ENCODE data around the gene ZBTB2. TPM values are rescaled to one million over a fixed set of nuclear protein-coding genes. Genes with fewer than 3 reads are reported as not detected.

ZBTB2 gene
- total RNA-seq, 1 experiment from 2014 or later, result 31.4 TPM

DNA sequence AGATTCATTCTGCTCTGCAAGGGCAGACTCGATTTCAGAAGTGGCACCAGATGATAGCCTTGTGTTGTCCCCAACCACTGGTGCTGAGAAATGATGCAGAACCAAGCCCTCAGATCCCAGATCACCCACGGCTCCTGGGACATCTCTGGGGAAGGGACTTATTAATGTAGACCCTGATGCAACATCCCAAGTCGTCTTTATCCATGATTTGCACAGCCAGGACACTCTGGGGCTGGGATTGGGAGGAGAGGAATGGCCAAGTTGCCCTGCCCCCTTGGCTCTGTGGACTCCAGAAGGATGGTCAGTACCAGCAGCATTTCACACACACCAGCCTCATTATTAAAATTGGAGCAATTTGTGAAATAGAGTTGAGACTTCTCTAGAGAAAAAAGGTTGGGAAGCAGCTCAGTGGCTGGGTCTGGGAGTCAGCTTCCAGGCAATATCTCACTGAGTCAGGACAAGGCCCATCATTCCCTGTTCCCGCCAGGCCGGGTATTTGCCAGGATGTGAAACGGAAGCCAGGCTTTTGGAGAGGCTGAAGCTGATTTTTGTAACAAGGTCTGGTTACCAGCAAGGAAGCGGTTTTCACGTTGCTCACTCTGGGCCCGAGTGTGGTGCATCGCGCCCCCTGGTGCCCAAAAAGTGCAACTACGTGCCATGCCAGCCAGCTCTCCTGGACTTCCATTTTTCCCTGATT is 67.4 kb downstream of the ZBTB2 start:
- Mint-ChIP-seq H3K4me3 (peak overlapping the region in 1 of 2 experiments; percentile 33; a peak in 1 of 5 replicates), H3K27me3 (ENCODE audit: low read depth) (peaks cover 17% of the 10 kb centered on the region), H3K4me1 (peaks cover 18 to 23% of the 10 kb centered on the region in 2 experiments), H3K36me3 (ENCODE audit: insufficient read depth in 1 of 3, low read depth in 3 of 3) (peaks cover 3 to 10% (median 7%) of the 10 kb centered on the region in 3 experiments; a peak in 4 of 7 replicates), H3K27ac (peak overlapping the region in 2 of 3 experiments; percentile 49 to 76; a peak in 3 of 7 replicates), H3K9me3 (no peaks in the 10 kb centered on the region; a peak in 1 of 5 replicates)
- Histone ChIP-seq H3K14ac (ENCODE audit: insufficient read depth, low read length) (no peak overlapping the region), H3T11ph (ENCODE audit: low read length) (no peak overlapping the region), H2AFZ (ENCODE audit: low read length) (no peak overlapping the region), H3K56ac (ENCODE audit: insufficient read length, low read depth, low read length) (no peak overlapping the region), H2AK5ac (ENCODE audit: insufficient read length, low read length) (no peak overlapping the region), H2BK120ac (ENCODE audit: low read depth, low read length, poor library complexity, severe bottlenecking) (no peak overlapping the region), H2BK20ac (ENCODE audit: low read depth, low read length, poor library complexity, severe bottlenecking) (no peak overlapping the region), H3K9me3 (ENCODE audit: control insufficient read depth, low read depth, low read length) (no peaks in the 10 kb centered on the region), H3K79me2 (ENCODE audit: insufficient read depth, low read length) (no peaks in the 10 kb centered on the region), H3K9ac (ENCODE audit: extremely low read depth, insufficient read length, low read length) (no peak overlapping the region), H3K18ac (ENCODE audit: insufficient read length, low read depth, low read length) (no peak overlapping the region), H4K20me1 (ENCODE audit: control insufficient read depth, insufficient read depth, insufficient read length) (no peaks in the 10 kb centered on the region), H3K4ac (ENCODE audit: low read depth, low read length) (no peak overlapping the region), H3K79me1 (ENCODE audit: insufficient read depth, low read depth, low read length, poor library complexity, severe bottlenecking) (no peaks in the 10 kb centered on the region), H3K23ac (ENCODE audit: insufficient read length, low read depth, low read length) (no peak overlapping the region), H4K5ac (ENCODE audit: insufficient read length, low read depth, low read length) (no peak overlapping the region), H2BK5ac (ENCODE audit: insufficient read length, low read length) (no peak overlapping the region), H3K27me3 (ENCODE audit: insufficient read depth, low read length) (no peaks in the 10 kb centered on the region), H4K91ac (ENCODE audit: insufficient read length, low read depth, low read length) (no peak overlapping the region), H3K4me1 (ENCODE audit: insufficient read depth, low read length) (no peaks in the 10 kb centered on the region), H3K4me2 (ENCODE audit: insufficient read depth, insufficient read length, low read length) (no peak overlapping the region), H3K23me2 (ENCODE audit: insufficient read length, low read depth, low read length, poor library complexity, severe bottlenecking) (no peaks in the 10 kb centered on the region), H2BK12ac (ENCODE audit: insufficient read length, low read depth, low read length) (no peak overlapping the region), H2BK15ac (ENCODE audit: low read depth, low read length) (no peak overlapping the region), H4K8ac (replicated peaks; ENCODE audit: insufficient read length, low read depth, low read length) (no peak overlapping the region), H3K27ac (ENCODE audit: insufficient read length, low read depth, low read length) (no peak overlapping the region)
- WGBS (ENCODE audit: extremely low coverage, insufficient read length, low lambda C conversion rate), result no CpG with 5 or more reads among the region's 12 CpGs
- TF ChIP-seq CTCF (conservative IDR thresholded peaks at IDR 0.05), result peak; percentile 99
- DNase-seq, result peak; percentile 90
